NB4 (cell line): ENCODE data around the gene KRTAP5-7.
"Not testable (repeated sequence)": the region's sequence is repeated elsewhere in the genome, so short reads cannot be mapped to it uniquely, and the experiment has no call there.

Experiments
- DNase-seq: peaks from one replicate; pipeline ENCODE4 v3.0.0; 2010; ENCODE audit warnings: low read depth
- H3K4me3 ChIP-seq: one replicate; pipeline ENCODE4 v1.5.1; 2011; ENCODE audit warnings: mild to moderate bottlenecking, low read depth, low read length, moderate library complexity
- MYC ChIP-seq: IDR thresholded peaks from 2 replicates; pipeline ENCODE4 v1.6.1; 2011; ENCODE audit warnings: low read depth, low read length
- POLR2A ChIP-seq: IDR thresholded peaks from 2 replicates; pipeline ENCODE4 v1.6.1; 2011; ENCODE audit warnings: mild to moderate bottlenecking; ENCODE audit not compliant: insufficient read length; ENCODE audit errors: extremely low read depth
- TF ChIP-seq, protein P1 (sequence below): IDR thresholded peaks from one replicate; pipeline ENCODE4 v1.5.1; 2012; ENCODE audit warnings: low read depth, low read length
- TF ChIP-seq, protein P2 (sequence below): IDR thresholded peaks from 2 replicates; pipeline ENCODE4 v1.6.1; 2011; ENCODE audit warnings: low read depth, low read length

KRTAP5-7 gene

DNA sequence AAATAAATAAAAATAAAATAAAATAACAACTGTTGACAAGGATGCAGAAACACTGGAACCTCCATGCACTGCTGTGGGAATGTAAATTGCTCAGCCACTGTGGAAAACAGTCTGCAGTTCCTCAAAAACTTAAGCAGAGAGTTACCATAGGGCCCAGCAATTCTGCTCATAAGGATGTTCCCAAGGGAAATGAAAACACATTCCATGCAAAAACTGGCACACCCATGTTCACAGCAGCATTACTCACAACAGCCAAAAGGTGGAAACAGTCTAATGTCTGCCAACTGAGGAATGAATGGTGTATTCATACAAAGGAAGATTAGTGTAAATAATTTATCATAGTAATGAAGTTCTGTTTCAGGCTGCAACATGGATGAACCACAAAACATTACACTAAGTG lies 35.1 kb downstream of the KRTAP5-7 start:
- no peak for DNase-seq
- H3K4me3 ChIP-seq: no peak overlapping the region
- TF ChIP-seq POLR2A (no peak), MYC (no peak)
- TF ChIP-seq, protein P1, sequence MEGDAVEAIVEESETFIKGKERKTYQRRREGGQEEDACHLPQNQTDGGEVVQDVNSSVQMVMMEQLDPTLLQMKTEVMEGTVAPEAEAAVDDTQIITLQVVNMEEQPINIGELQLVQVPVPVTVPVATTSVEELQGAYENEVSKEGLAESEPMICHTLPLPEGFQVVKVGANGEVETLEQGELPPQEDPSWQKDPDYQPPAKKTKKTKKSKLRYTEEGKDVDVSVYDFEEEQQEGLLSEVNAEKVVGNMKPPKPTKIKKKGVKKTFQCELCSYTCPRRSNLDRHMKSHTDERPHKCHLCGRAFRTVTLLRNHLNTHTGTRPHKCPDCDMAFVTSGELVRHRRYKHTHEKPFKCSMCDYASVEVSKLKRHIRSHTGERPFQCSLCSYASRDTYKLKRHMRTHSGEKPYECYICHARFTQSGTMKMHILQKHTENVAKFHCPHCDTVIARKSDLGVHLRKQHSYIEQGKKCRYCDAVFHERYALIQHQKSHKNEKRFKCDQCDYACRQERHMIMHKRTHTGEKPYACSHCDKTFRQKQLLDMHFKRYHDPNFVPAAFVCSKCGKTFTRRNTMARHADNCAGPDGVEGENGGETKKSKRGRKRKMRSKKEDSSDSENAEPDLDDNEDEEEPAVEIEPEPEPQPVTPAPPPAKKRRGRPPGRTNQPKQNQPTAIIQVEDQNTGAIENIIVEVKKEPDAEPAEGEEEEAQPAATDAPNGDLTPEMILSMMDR: no peak
- TF ChIP-seq, protein P2, sequence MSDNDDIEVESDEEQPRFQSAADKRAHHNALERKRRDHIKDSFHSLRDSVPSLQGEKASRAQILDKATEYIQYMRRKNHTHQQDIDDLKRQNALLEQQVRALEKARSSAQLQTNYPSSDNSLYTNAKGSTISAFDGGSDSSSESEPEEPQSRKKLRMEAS: no peak

DNA sequence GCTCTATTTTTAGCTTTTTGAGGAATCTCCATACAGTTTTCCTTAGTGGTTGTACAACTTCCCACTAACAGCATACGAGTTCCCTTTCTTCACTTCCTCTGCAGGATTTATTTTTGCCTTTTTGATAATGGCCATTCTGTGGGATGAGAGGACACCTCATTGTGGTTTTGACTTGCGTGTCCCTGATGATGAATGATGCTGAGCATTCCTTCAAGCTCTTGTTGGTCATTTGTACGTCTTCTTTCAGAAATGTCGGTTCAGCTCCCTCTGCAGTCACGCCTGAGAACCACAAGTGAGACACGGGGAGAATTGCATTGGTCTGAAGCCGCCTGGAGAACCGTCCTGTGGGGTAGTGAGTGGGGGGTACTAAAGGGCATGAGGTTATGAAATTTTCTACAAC lies 36.3 kb downstream of the KRTAP5-7 start:
- peak; percentile 68 for DNase-seq
- TF ChIP-seq, protein P1: peak; percentile 59
- TF ChIP-seq, protein P2: no peak
- no peak overlapping the region for H3K4me3 ChIP-seq

DNA sequence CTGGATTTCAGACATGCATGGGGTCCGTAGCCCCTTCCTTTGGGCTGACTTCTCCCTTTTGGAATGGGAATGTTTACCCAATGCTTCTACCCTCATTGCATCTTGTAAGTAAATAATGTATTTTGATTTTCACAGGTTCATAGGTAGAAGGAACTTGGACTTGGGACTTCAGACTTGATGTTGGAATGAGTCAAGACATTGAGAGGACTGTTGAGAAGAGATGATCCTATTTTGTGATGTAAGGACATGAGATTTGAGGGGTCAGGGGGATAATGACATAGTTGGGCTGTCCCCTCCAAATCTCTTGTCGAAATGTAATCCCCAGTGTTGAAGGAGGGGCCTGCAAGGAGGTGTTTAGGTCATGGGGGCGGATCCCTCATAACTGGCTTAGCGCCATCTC lies 37.4 kb downstream of the KRTAP5-7 start:
- DNase-seq: no peak
- TF ChIP-seq MYC: no peak
- H3K4me3 ChIP-seq: no peak overlapping the region

DNA sequence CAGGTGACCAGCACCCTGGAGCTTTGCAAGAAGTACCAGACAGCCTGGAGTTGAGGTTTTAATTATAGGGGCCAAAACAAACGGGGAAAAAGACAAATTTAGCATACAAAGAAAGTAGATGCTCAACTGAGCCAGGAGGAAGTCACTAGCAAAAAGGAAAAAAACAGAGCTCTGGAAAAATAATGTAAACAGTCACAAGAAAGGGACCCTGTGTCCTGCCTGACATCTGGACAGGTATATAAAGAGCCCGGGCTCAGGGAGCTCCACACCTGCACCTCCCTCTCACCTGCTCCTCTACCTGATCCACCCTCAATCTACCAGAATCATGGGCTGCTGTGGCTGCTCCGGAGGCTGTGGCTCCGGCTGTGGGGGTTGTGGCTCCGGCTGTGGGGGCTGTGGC lies 38.2 kb downstream of the KRTAP5-7 start, which contains the start of gene KRTAP5-10:
Gene KRTAP5-10, plus strand, starts transcription at position 301 of the 400 bp plus-strand sequence. Its CDS starts 25 bp downstream, at position 326.
- TF ChIP-seq MYC (no peak), POLR2A (no peak)
- TF ChIP-seq, protein P1: no peak
- TF ChIP-seq, protein P2: no peak
- no peak for DNase-seq
- H3K4me3 ChIP-seq: no peak within 1 kb of the TSS

DNA sequence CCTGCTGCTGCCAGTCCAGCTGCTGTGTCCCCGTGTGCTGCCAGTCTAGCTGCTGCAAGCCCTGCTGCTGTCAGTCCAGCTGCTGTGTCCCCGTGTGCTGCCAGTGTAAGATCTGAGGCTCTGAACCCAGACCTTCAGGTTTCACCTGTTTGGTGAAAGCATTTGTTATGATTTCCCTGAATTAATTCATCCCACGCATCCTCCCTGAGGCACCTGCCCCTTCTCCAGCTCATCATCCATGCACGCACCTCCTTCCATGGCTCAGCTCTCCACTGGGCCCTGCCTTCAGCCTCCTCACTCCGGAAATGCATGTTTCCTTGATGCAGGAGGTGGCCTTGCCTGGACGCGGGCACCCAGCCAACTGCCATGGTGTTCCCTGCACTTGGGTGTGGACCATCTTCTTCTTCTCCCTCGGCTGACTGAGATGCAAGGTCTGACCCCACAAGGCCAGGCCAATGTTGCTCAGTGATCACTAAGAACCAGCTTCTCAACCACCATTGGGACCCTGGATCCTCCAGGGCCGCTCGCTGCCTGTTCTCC lies 39.1 kb downstream of the KRTAP5-7 start:
- H3K4me3 ChIP-seq: no peak overlapping the region
- DNase-seq: no peak
- TF ChIP-seq MYC: no peak
- TF ChIP-seq POLR2A: no peak
- TF ChIP-seq, protein P2: no peak
- TF ChIP-seq, protein P1: no peak

DNA sequence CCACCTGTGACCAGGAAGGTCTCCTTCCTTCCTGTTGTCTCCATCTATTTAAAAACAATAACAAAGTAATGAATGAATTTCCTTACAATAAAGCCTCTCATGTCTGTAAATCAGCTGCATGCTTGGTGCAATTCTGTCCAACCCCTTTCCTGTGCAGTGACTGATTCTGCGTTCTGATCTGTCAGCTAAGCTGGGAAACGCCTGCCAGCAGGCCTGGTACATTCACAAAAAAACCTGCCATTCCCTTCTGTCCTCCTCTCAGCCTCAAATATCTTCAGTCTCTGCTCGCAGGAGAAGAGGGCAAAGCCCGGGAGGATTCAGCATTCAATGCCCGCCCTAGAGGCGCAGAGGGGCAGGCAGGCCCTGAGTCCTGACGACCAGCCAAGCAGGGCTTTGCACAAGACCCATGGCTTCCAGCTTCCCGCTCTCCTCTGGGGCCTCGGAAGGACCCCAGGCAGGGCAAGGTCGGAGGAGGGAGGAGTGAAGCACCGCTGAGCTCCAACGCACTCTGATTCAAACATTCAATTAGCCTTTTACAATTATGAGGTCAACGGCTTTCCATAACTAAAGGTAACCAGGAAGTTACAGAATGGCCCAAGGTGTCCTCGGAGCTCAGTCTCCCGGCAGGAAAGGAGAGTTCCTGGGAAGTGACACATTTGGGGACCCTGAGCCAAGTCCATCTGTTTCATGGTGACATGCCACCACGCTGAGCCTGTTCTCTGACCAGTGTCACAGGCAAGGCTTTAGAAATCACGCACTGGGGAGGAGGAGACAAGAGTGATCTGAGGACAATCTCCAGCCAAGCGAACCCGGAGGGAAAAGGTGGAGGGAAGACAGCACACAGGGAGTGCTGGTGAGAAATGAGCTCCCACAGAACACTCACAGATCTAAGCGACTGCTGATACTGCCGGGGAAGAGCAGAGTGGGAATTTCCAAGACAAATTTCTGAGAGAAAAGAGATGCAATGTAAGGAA lies 39.8 kb downstream of the KRTAP5-7 start:
- H3K4me3 ChIP-seq, DNase-seq: not testable (repeated sequence)

DNA sequence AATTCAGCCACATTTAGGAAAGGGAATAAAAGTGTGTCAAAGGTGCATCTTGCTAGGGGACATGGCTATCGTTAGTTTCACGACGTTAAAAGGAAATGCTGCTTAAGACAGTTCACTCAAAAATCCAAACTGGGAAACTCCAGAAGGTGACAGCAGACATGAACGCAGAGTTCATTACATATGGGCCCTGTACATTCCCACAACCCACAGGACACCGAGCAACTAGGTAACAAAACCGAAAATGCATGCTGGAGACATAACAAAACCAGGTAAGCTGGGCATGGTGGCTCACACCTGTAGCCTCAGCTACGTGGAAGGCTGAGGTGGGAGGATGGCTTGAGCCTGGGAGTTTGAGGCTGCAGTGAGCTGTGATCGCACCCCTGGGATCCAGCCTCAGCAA lies 40.6 kb downstream of the KRTAP5-7 start:
- not testable (repeated sequence) for DNase-seq, H3K4me3 ChIP-seq
